GM23248 (cell line): ENCODE results near the gene LLGL2. TPM values are rescaled to one million over a fixed set of nuclear protein-coding genes. Genes with fewer than 3 reads are reported as not detected.
"Not testable (repeated sequence)": the region's sequence is repeated elsewhere in the genome, so short reads cannot be mapped to it uniquely, and the experiment has no call there.

Experiments used
- DNase-seq: peaks from one replicate; pipeline ENCODE4 v3.0.0-alpha.2; 2015
- H2AFZ ChIP-seq: fragments of 200-600 bp; sonication (generic); 2 replicates; pipeline ENCODE4 v1.6.1; 2016; ENCODE audit warnings: antibody characterized with exemption
- H3F3A ChIP-seq: fragments of 200-600 bp; sonication (generic); 2 replicates; pipeline ENCODE4 v1.6.1; 2016; ENCODE audit warnings: mild to moderate bottlenecking, antibody characterized with exemption, mixed run types; ENCODE audit not compliant: insufficient read depth
- H3K27ac ChIP-seq: fragments of 200-600 bp; sonication (generic); 2 replicates; pipeline ENCODE4 v1.5.1; 2016; ENCODE audit warnings: mild to moderate bottlenecking
- H3K27me3 ChIP-seq: fragments of 200-600 bp; sonication (generic); replicated peaks from 2 replicates; pipeline ENCODE4 v1.6.1; 2016; ENCODE audit warnings: mild to moderate bottlenecking; ENCODE audit not compliant: insufficient read depth
- H3K36me3 ChIP-seq: fragments of 200-600 bp; sonication (generic); 2 replicates; pipeline ENCODE4 v1.6.1; 2016; ENCODE audit warnings: low read depth, mild to moderate bottlenecking
- H3K4me1 ChIP-seq: fragments of 200-600 bp; sonication (generic); 2 replicates; pipeline ENCODE4 v1.6.1; 2016; ENCODE audit warnings: mild to moderate bottlenecking; ENCODE audit not compliant: insufficient read depth
- H3K4me2 ChIP-seq: fragments of 200-600 bp; sonication (generic); one replicate; pipeline ENCODE4 v1.6.1; 2016; ENCODE audit warnings: mild to moderate bottlenecking; ENCODE audit not compliant: unreplicated experiment
- H3K4me3 ChIP-seq: fragments of 200-600 bp; sonication (generic); 2 replicates; pipeline ENCODE4 v1.5.1; 2016; ENCODE audit warnings: mild to moderate bottlenecking
- H3K79me2 ChIP-seq: fragments of 200-600 bp; sonication (generic); 2 replicates; pipeline ENCODE4 v1.6.1; 2016; ENCODE audit warnings: mild to moderate bottlenecking; ENCODE audit not compliant: insufficient read depth
- H3K9ac ChIP-seq: fragments of 200-600 bp; sonication (generic); 2 replicates; pipeline ENCODE4 v1.6.1; 2016; ENCODE audit warnings: mild to moderate bottlenecking
- H3K9me2 ChIP-seq: fragments of 200-600 bp; sonication (generic); 2 replicates; pipeline ENCODE4 v1.6.1; 2016; ENCODE audit warnings: mixed run types, mild to moderate bottlenecking, moderate library complexity; ENCODE audit not compliant: insufficient read depth
- H3K9me3 ChIP-seq: fragments of 200-600 bp; sonication (generic); one replicate; pipeline ENCODE4 v1.6.1; 2017; ENCODE audit warnings: low read depth
- H4K20me1 ChIP-seq: fragments of 200-600 bp; sonication (generic); 2 replicates; pipeline ENCODE4 v1.6.0; 2016; ENCODE audit not compliant: insufficient read depth
- EZH2 ChIP-seq: fragments of 200-600 bp; sonication (generic); IDR thresholded peaks from 2 replicates; pipeline ENCODE4 v1.6.1; 2018; ENCODE audit warnings: antibody characterized with exemption, mild to moderate bottlenecking; ENCODE audit not compliant: insufficient read depth, poor library complexity, severe bottlenecking
- EZH2phosphoT487 ChIP-seq: fragments of 200-600 bp; sonication (generic); IDR thresholded peaks from 2 replicates; pipeline ENCODE4 v1.6.1; 2018; ENCODE audit warnings: antibody characterized with exemption, moderate library complexity, mild to moderate bottlenecking, low read depth; ENCODE audit not compliant: insufficient read depth
- WGBS, 2 experiments: methylation state at CpG; one replicate each; pipeline ENCODE4 v1.1.6; 2015 to 2017; ENCODE audit warnings: low lambda C conversion rate in 2 of 2, low coverage in 1 of 2; ENCODE audit errors: missing lambda C conversion rate in 2 of 2; 5-methylcytosine and 5-hydroxymethylcytosine counted together
- in situ Hi-C: fragments of 300-500 bp; cut with MboI; formaldehyde crosslinking; loops from 2 replicates; pipeline ENCODE4 v1.15.0; 2020
- polyA plus RNA-seq: library from polyadenylated mRNA; unstranded; fragments of >200 nt; fragmentation: Nextera tagmentation; extraction: Ambion mirVana; gene quantifications from 2 replicates; pipeline ENCODE4 v1.2.1, GENCODE V29; 2016
- total RNA-seq: library from RNA; depleted of rRNA; stranded (reverse); fragments of >200 nt; shearing (Covaris generic); gene quantifications from 2 replicates; pipeline ENCODE4 v1.2.3, GENCODE V29; 2014

Gene LLGL2
- total and polyA plus RNA-seq, 2 experiments from 2014 or later: not detected

DNA sequence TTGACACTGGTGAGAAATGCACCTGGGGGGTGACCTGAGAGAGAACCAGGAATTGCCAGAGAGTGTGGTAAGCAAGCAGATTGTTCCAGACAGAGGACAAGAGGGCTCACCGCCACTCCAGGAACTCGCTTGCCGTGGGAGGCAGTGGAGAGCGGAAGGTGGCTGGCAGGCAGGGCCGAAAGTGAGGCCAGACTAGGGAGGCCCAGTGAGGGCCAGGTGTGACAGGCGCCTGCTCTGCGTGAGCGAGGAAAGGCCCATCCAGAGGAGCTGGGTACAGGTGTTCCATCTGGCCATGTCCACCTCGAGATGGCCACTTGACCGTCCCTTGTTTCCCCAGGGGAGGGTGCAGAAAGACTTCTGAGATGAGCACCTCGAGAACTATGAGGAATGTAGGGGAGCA lies 50.2 kb downstream of the LLGL2 start:
- 65 to 69% methylated on average over 11 of the region's 11 CpGs for whole genome bisulfite sequencing, 2 experiments
- no peak overlapping the region for H3K4me3 ChIP-seq

DNA sequence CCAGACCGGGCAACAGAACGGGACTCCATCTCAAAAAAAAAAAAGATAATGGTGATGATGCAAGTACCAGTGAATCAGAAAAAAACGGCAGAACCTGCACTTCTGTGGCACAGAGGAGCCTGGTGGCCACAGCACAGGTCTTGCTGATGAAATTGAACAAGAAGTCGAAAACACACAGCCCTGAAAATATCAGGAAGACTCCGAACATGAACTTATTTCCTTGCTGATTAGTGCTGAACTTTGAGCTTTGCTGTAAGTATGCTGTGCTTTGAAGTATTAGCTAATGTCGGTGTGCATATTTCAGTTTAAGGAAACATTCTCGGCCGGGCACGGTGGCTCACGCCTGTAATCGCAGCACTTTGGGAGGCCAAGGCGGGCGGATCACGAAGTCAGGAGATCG lies 51.2 kb downstream of the LLGL2 start:
- Histone ChIP-seq H3K4me1 (no peaks in the 10 kb centered on the region), H3K27me3 (no peaks in the 10 kb centered on the region), H3K9ac (no peak overlapping the region), H3K79me2 (no peaks in the 10 kb centered on the region), H3F3A (no peaks in the 10 kb centered on the region), H3K4me3 (no peak overlapping the region), H3K36me3 (no peaks in the 10 kb centered on the region), H4K20me1 (no peaks in the 10 kb centered on the region), H3K9me3 (no peaks in the 10 kb centered on the region), H3K27ac (no peak overlapping the region), H2AFZ (no peak overlapping the region), H3K9me2 (no peaks in the 10 kb centered on the region), H3K4me2 (no peak overlapping the region)
- no peak for DNase-seq
- TF ChIP-seq EZH2phosphoT487 (no peak), EZH2 (no peak)
- WGBS, 2 experiments: 77 to 78% methylated on average over 15 of the region's 15 CpGs
- in situ Hi-C loops: no loop called here

More for the DNA sequence above, 50.2 kb downstream of the LLGL2 start:
- no peak for TF ChIP-seq EZH2
- TF ChIP-seq EZH2phosphoT487: no peak
- Histone ChIP-seq H3K9ac (no peak overlapping the region), H3K4me2 (no peak overlapping the region), H3K27me3 (no peaks in the 10 kb centered on the region), H3K27ac (no peak overlapping the region), H3K4me1 (no peaks in the 10 kb centered on the region), H3K9me2 (no peaks in the 10 kb centered on the region), H4K20me1 (no peaks in the 10 kb centered on the region), H3K36me3 (no peaks in the 10 kb centered on the region), H3K79me2 (no peaks in the 10 kb centered on the region), H3K9me3 (no peaks in the 10 kb centered on the region), H3F3A (no peaks in the 10 kb centered on the region), H2AFZ (no peak overlapping the region)
- in situ Hi-C loops: no loop called here
- DNase-seq: no peak

DNA sequence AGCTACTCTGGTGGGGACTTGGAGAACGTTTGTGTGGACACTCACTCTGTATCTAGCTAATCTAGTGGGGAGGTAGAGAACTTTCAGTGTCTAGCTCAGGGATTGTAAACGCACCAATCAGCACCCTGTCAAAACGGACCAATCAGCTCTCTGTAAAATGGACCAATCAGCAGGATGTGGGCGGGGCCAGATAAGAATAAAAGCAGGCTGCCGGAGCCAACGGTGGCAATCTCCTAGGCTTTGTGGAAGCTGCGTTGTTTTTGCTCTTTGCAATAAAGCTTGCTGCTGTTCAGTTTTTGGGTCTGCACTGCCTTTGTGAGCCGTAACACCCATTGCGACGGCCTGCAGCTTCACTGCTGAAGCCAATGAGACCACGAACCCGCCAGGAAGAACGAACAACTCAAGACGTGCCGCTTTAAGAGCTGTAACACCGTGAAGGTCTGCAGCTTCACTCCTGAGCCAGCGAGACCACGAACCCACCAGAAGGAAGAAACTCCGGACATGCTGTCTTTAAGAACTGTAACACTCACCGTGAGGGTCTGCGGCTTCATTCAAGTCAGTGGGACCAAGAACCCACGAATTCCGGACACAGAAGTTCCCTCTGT lies 55.7 kb downstream of the LLGL2 start:
- H3K27ac ChIP-seq, in situ Hi-C loops, H3K4me2 ChIP-seq, H3K79me2 ChIP-seq, H3K9me3 ChIP-seq, H3K36me3 ChIP-seq, H3F3A ChIP-seq, H3K27me3 ChIP-seq, H3K4me1 ChIP-seq, H3K9ac ChIP-seq, DNase-seq, H3K9me2 ChIP-seq, H2AFZ ChIP-seq, H3K4me3 ChIP-seq, H4K20me1 ChIP-seq: not testable (repeated sequence)
- WGBS, 2 experiments: 76 to 78% methylated on average over 23 of the region's 23 CpGs

DNA sequence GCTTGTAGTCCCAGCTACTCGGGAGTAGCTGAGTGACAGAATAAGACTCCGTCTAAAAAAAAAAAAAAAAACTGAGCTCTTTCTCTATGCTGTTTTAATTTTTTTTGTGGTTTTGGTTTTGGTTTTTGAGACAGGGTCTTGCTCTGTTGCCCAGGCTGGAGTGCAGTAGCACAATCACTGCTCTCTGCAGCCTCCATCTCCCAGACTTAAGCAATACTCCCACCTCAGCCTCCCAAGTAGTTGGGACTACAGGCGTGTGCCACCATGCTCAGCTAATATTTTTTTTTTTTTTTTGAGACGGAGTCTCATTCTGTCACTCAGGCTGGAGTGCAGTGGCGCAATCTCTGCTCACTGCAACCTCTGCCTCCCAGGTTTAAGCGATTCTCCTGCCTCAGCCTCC lies 57.7 kb downstream of the LLGL2 start:
- H3K4me3 ChIP-seq, H2AFZ ChIP-seq, H3F3A ChIP-seq, H4K20me1 ChIP-seq, DNase-seq, in situ Hi-C loops, H3K4me2 ChIP-seq, H3K27ac ChIP-seq, H3K9me2 ChIP-seq, H3K79me2 ChIP-seq, H3K4me1 ChIP-seq, H3K9ac ChIP-seq, H3K9me3 ChIP-seq, H3K36me3 ChIP-seq: not testable (repeated sequence)
- WGBS, 2 experiments: 83 to 84% methylated on average over 6 of the region's 6 CpGs
- peaks cover 20% of the 10 kb centered on the region; the same call in 1 of the 2 replicates for H3K27me3 ChIP-seq

DNA sequence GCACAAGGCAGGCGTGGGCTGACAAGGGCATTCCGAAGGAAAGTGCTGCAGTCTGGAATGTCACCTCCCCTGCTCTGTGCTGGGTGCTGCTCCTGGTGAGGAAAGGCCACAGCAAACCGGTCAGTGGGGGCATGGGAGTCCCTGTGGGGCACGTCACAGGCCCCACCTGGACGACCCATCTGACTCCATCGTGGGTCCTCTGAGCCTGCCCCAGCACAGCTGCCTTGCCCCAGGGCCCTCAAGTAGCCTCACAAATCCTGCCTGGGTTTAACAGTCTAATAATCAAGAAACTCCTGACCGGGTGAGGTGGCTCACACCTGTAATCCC lies 59.3 kb downstream of the LLGL2 start:
- no peaks in the 10 kb centered on the region for H3K9me2 ChIP-seq
- no peak overlapping the region for H3K9ac ChIP-seq
- no peaks in the 10 kb centered on the region for H4K20me1 ChIP-seq
- no peak overlapping the region for H2AFZ ChIP-seq
- no peak overlapping the region for H3K27ac ChIP-seq
- no peaks in the 10 kb centered on the region for H3K4me1 ChIP-seq
- H3K4me3 ChIP-seq: no peak overlapping the region
- no peak for TF ChIP-seq EZH2
- no peak for TF ChIP-seq EZH2phosphoT487
- no peaks in the 10 kb centered on the region for H3K36me3 ChIP-seq
- no peaks in the 10 kb centered on the region for H3K79me2 ChIP-seq
- H3K9me3 ChIP-seq: no peaks in the 10 kb centered on the region
- H3F3A ChIP-seq: no peaks in the 10 kb centered on the region
- 75 to 80% methylated on average over 7 of the region's 7 CpGs for WGBS, 2 experiments
- in situ Hi-C loops: no loop called here
- no peak for DNase-seq
- H3K4me2 ChIP-seq: no peak overlapping the region
- H3K27me3 ChIP-seq: peaks cover 20% of the 10 kb centered on the region; the same call in 1 of the 2 replicates
